HepG2 (cell line): Measurements from ENCODE around the gene CEP19. TPM values are rescaled to one million over a fixed set of nuclear protein-coding genes. Genes with fewer than 3 reads are reported as not detected.

ENCODE experiments used
- ATAC-seq: fragments of 200-7000 bp; cut with Tn5 transposase; 3 replicates; pipeline ENCODE4 v1.9.1; 2020; ENCODE audit warnings: mild to moderate bottlenecking, moderate library complexity
- BruUV-seq: library from RNA; stranded (reverse); fragments of 400-500 nt; replicated peaks from 2 replicates; lab custom pipeline; 2021; lab: Mats Ljungman, UMichigan
- CTCF ChIA-PET: fragments of 300-600 bp; formaldehyde crosslinking; extraction: SDS; loops from one replicate; lab custom pipeline; 2021; ENCODE audit warnings: low total read pairs, inconsistent platforms, low intra/inter-chr PET ratio; lab: Yijun Ruan, JAX
- POLR2A ChIA-PET: fragments of 350-600 bp; sonication (Branson Sonifier 250); formaldehyde crosslinking; loops from one replicate; lab custom pipeline; 2020; ENCODE audit warnings: antibody characterized with exemption, inconsistent platforms; lab: Yijun Ruan, JAX
- DNase-seq: peaks from one replicate; pipeline ENCODE4 v3.0.0-alpha.2; 2015; ENCODE audit warnings: low spot score
- FAIRE-seq: peaks from 3 replicates; lab custom pipeline; 2011; peaks lifted over from hg19 to GRCh38; lab: Jason Lieb, UNC
- H2AFZ ChIP-seq: one replicate; pipeline ENCODE4 v1.6.1; 2011; ENCODE audit warnings: low read length, inconsistent platforms
- H3K27ac ChIP-seq: fragments of 300-600 bp; 3 replicates; pipeline ENCODE4 v1.8.0; 2011; ENCODE audit warnings: mixed run types, mild to moderate bottlenecking, mixed read lengths, low read length, inconsistent platforms; ENCODE audit not compliant: insufficient read depth; ENCODE audit errors: extremely low read length
- H3K27me3 ChIP-seq, 2 experiments: fragments of 200-600 bp in 1 of 2; 2 replicates in 1 of 2; 3 replicates in 1 of 2; pipeline versions ENCODE4 v1.6.0 to v1.8.0; 2011; ENCODE audit warnings: low read length in 2 of 2, mild to moderate bottlenecking in 2 of 2, moderate library complexity in 2 of 2, inconsistent platforms in 1 of 2; ENCODE audit not compliant: insufficient read depth in 2 of 2, control insufficient read depth in 1 of 2
- H3K36me3 ChIP-seq, 2 experiments: fragments of 200-600 bp in 1 of 2; replicated peaks in 1 of 2; 2 replicates in 1 of 2; 3 replicates in 1 of 2; pipeline versions ENCODE4 v1.5.1 to v1.8.0; 2011; ENCODE audit warnings: low read length in 2 of 2, inconsistent platforms in 1 of 2; ENCODE audit not compliant: insufficient read depth in 2 of 2, control insufficient read depth in 1 of 2
- H3K4me1 ChIP-seq: 2 replicates; pipeline ENCODE4 v1.5.1; 2012; ENCODE audit warnings: low read length, inconsistent platforms; ENCODE audit not compliant: insufficient read depth
- H3K4me2 ChIP-seq: 2 replicates; pipeline ENCODE4 v1.6.0; 2011; ENCODE audit warnings: low read depth, low read length, inconsistent platforms
- H3K4me3 ChIP-seq, 3 experiments: fragments of 200-600 bp in 1 of 3; sonication (generic), shearing (Covaris generic) in 1 of 3; replicated peaks in 1 of 3; 2 replicates each; pipeline ENCODE4 v1.5.1; 2011 to 2016; ENCODE audit warnings: low read length in 3 of 3, inconsistent platforms in 2 of 3, low read depth in 2 of 3, mild to moderate bottlenecking in 2 of 3, control low read depth in 1 of 3, mixed read lengths in 1 of 3; ENCODE audit not compliant: insufficient read depth in 1 of 3
- H3K79me2 ChIP-seq: one replicate; pipeline ENCODE4 v1.6.1; 2011; ENCODE audit warnings: low read length, inconsistent platforms; ENCODE audit not compliant: insufficient read depth
- H3K9ac ChIP-seq: 2 replicates; pipeline ENCODE4 v1.6.0; 2011; ENCODE audit warnings: mild to moderate bottlenecking, low read depth, low read length, inconsistent platforms; ENCODE audit not compliant: insufficient read depth
- H3K9me3 ChIP-seq: 2 replicates; pipeline ENCODE4 v1.5.1; 2012; ENCODE audit warnings: mild to moderate bottlenecking, low read length
- H4K20me1 ChIP-seq: 2 replicates; pipeline ENCODE4 v1.6.0; 2011; ENCODE audit warnings: inconsistent platforms, mild to moderate bottlenecking, low read length, moderate library complexity; ENCODE audit not compliant: insufficient read depth
- CHD4 ChIP-seq: fragments of 200-600 bp; sonication (generic); IDR thresholded peaks from 2 replicates; pipeline ENCODE4 v1.7.0; 2017; ENCODE audit warnings: mild to moderate bottlenecking, low read length, borderline replicate concordance
- FOXK1 ChIP-seq: sonication (generic); formaldehyde crosslinking; IDR thresholded peaks from 2 replicates; pipeline ENCODE4 v1.4.0; 2020; ENCODE audit warnings: low read depth, missing genetic modification reagents, borderline replicate concordance
- IRF1 ChIP-seq: sonication (generic); formaldehyde crosslinking; IDR thresholded peaks from 2 replicates; pipeline ENCODE4 v1.4.0; 2020; ENCODE audit warnings: low read depth, mild to moderate bottlenecking, missing genetic modification reagents
- SRSF1 ChIP-seq: fragments of 200-400 bp; formaldehyde crosslinking; optimal IDR thresholded peaks from 2 replicates; pipeline ENCODE3; 2017; ENCODE audit warnings: mild to moderate bottlenecking, low read depth, low read length, moderate library complexity
- ZBTB34 ChIP-seq: sonication (generic); formaldehyde crosslinking; IDR thresholded peaks from 2 replicates; pipeline ENCODE4 v1.8.0; 2022; ENCODE audit warnings: mild to moderate bottlenecking, missing genetic modification reagents
- ZBTB8A ChIP-seq: sonication (generic); formaldehyde crosslinking; IDR thresholded peaks from 2 replicates; pipeline ENCODE4 v1.4.0; 2020; ENCODE audit warnings: mild to moderate bottlenecking, low read depth, missing genetic modification reagents, borderline replicate concordance
- ZMAT3 ChIP-seq: sonication (generic); formaldehyde crosslinking; conservative IDR thresholded peaks from 2 replicates; pipeline ENCODE4 v1.7.0; 2021; ENCODE audit warnings: missing genetic modification reagents
- ZNF510 ChIP-seq: sonication (generic); formaldehyde crosslinking; IDR thresholded peaks from 2 replicates; pipeline ENCODE4 v1.4.0; 2020; ENCODE audit warnings: low read depth, mild to moderate bottlenecking, missing genetic modification reagents
- ZNF562 ChIP-seq: sonication (generic); formaldehyde crosslinking; IDR thresholded peaks from 2 replicates; pipeline ENCODE4 v1.8.0; 2022; ENCODE audit warnings: missing genetic modification reagents, borderline replicate concordance
- WGBS: methylation state at CpG from one replicate; pipeline ENCODE4 v1.1.6; 2017; ENCODE audit warnings: low lambda C conversion rate; 5-methylcytosine and 5-hydroxymethylcytosine counted together
- in situ Hi-C: cut with HindIII; loops from 2 replicates; pipeline ENCODE4 v1.10.0; 2017; ENCODE audit warnings: low pct_unique_long_range_greater_than_20kb; ENCODE audit not compliant: extremely low pct_ligation_motif_present
- intact Hi-C: fragments of 100-400 bp; cut with micrococcal nuclease; formaldehyde crosslinking; loops from one replicate; pipeline ENCODE4 v1.10.0; 2022; ENCODE audit not compliant: unreplicated experiment
- polyA plus RNA-seq, 8 experiments: library from polyadenylated mRNA; depleted of rRNA in 3 of 8; stranded (reverse) in 7 of 8; unstranded in 1 of 8; fragments of >200 nt; fragmentation: Illumina TruSeq in 4 of 8; extraction: Trizol in 4 of 8; gene quantifications; 2 replicates each; pipeline versions ENCODE4 v1.2.1 to v1.2.3, GENCODE V29; 2011 to 2016; ENCODE audit warnings: low read depth in 4 of 8, missing spikeins in 1 of 8, mixed read lengths in 1 of 8; ENCODE audit not compliant: insufficient read depth in 1 of 8
- total RNA-seq, 5 experiments: library from RNA; depleted of rRNA; stranded (reverse); fragments of >200 nt; fragmentation: Illumina TruSeq; extraction: Trizol; gene quantifications; 2 replicates each; pipeline ENCODE4 v1.2.3, GENCODE V29; 2016; ENCODE audit warnings: low read depth in 1 of 5

CEP19 gene
- total and polyA plus RNA-seq, 2 of the 13 experiments (the other 11 are each of a cell fraction or from before 2014, with no cell fraction given) = 0.48 to 1.2 TPM

- intact Hi-C loops (no loop called here), in situ Hi-C loops (no loop called here)
- Histone ChIP-seq H3K27ac (no peak overlapping the region), H3K4me3 (no peak overlapping the region), H3K79me2 (peaks cover 84% of the 10 kb centered on the region), H3K4me2 (no peak overlapping the region), H3K27me3 (no peaks in the 10 kb centered on the region), H4K20me1 (peaks cover 18% of the 10 kb centered on the region), H3K36me3 (peaks cover 0 to 1% of the 10 kb centered on the region in 2 experiments; a peak in 1 of 5 replicates), H3K9ac (no peak overlapping the region), H3K9me3 (peaks cover 8% of the 10 kb centered on the region; the same call in 1 of the 2 replicates), H2AFZ (no peak overlapping the region), H3K4me1 (peaks cover 55% of the 10 kb centered on the region)
- BruUV-seq = no TSS peak
- WGBS = 72% methylated on average over 4 of the region's 4 CpGs
- FAIRE-seq (no peak), ATAC-seq (no peak), DNase-seq (no peak)
- CTCF ChIA-PET = no interaction called here
- POLR2A ChIA-PET = no interaction called here
- TF ChIP-seq SRSF1 (no peak), IRF1 (CRISPR knock-in tag) (no peak), ZBTB8A (CRISPR knock-in tag) (no peak), ZNF562 (CRISPR knock-in tag) (peak; percentile 84; the same call in 1 of the 2 replicates), ZBTB34 (CRISPR knock-in tag) (no peak), ZNF510 (CRISPR knock-in tag) (no peak), CHD4 (no peak), ZMAT3 (CRISPR knock-in tag) (no peak), FOXK1 (CRISPR knock-in tag) (no peak)
Measured at GRCh38 chr3:196756732-196757131, 44.7 kb upstream of the CEP19 start.
